Psoas muscle (tissue), 8 donors: ENCODE results near the gene CASP8AP2. TPM values are rescaled to one million over a fixed set of nuclear protein-coding genes. Genes with fewer than 3 reads are reported as not detected.
"Not testable (repeated sequence)": the region's sequence is repeated elsewhere in the genome, so short reads cannot be mapped to it uniquely, and the experiment has no call there.

Source experiments
- ATAC-seq, 4 donors: fragments of 200-7000 bp; cut with Tn5 transposase; one replicate each; pipeline ENCODE4 v1.9.1; 2020; ENCODE audit warnings: moderate library complexity in 3 of 4, mild to moderate bottlenecking in 2 of 4
- DNase-seq, 2 donors: peaks; one replicate each; pipeline ENCODE4 v3.0.0-alpha.2; 2020
- H3K27ac ChIP-seq: fragments of 200-600 bp; one replicate; pipeline ENCODE4 v1.8.0; 2022
- H3K27me3 ChIP-seq, 3 donors: fragments of 200-600 bp in 1 of 3; one replicate each; pipeline versions ENCODE4 v1.6.1 to v1.8.0; 2013 to 2022; ENCODE audit warnings: low read length in 2 of 3, mild to moderate bottlenecking in 2 of 3, moderate library complexity in 1 of 3; ENCODE audit not compliant: insufficient read depth in 3 of 3
- H3K36me3 ChIP-seq, 2 donors: fragments of 200-600 bp in 1 of 2; one replicate each; pipeline versions ENCODE4 v1.6.1 to v1.8.0; 2013 to 2022; ENCODE audit warnings: low read depth in 1 of 2, mild to moderate bottlenecking in 1 of 2, moderate library complexity in 1 of 2; ENCODE audit not compliant: insufficient read depth in 1 of 2
- H3K4me1 ChIP-seq: fragments of 200-600 bp; one replicate; pipeline ENCODE4 v1.8.0; 2022
- H3K4me3 ChIP-seq: fragments of 200-600 bp; one replicate; pipeline ENCODE4 v1.8.0; 2022; ENCODE audit warnings: mild to moderate bottlenecking
- H3K9me3 ChIP-seq: fragments of 200-600 bp; one replicate; pipeline ENCODE4 v1.8.0; 2022
- WGBS, 3 donors: extraction: QIAGEN DNeasy Blood & Tissue Kit; methylation state at CpG; one replicate each; pipeline versions ENCODE4 v1.1.6 to v1.1.7; 2013; 5-methylcytosine and 5-hydroxymethylcytosine counted together
- intact Hi-C, 2 donors: fragments of 100-400 bp; cut with DNase I; formaldehyde crosslinking; loops; one replicate each; pipeline versions ENCODE4 v1.11.0 to v1.14.2; 2022
- long read RNA-seq, 2 donors: library from polyadenylated mRNA; unstranded; transcript quantifications; one replicate each; pipeline ENCODE4 v2.0.0, GENCODE V29; 2021
- polyA plus RNA-seq, 3 donors: library from polyadenylated mRNA; stranded (reverse); fragments of 200-250 nt; gene quantifications; one replicate each; pipeline ENCODE4 v1.2.3, GENCODE V29; 2013
- total RNA-seq, 4 donors: library from RNA; stranded (reverse); fragmentation: NEBNext Ultra II Directional in 2 of 4; extraction: Animal tissue kit (Norgen Biotek cat#: 25700) in 2 of 4; gene quantifications; one replicate each; pipeline versions ENCODE4 v1.2.1 to v1.2.4, GENCODE V29; 2021 to 2023
- TF ChIP-seq, protein P1 (sequence below): fragments of 200-600 bp; IDR thresholded peaks from one replicate; pipeline ENCODE4 v1.8.0; 2022; ENCODE audit warnings: antibody characterized with exemption
- donor health status: healthy with polysubstance abuse.
- donor health status: DM: no; HTN: no; CAD: no; lungs with moderate emphysema.
- donor health status: Bipolar disorder and iron deficiency.
- donor health status: healthy.
- donor health status: DM: yes; HTN: yes; CAD: no.
- donor health status: DM: no; HTN: no; CAD: no.
- donor health status: DM: no; HTN: no; CAD: no.
- donor health status: DM: yes; HTN: yes; CAD: no.

Gene CASP8AP2
- 10 to 100 TPM in 3 of 4 donors, 1 to 10 TPM in 1; 8.6 to 14.4 (median 11.1) TPM for total RNA-seq
- 10 to 100 TPM in 1 of 3 donors, 1 to 10 TPM in 2; 3.0 to 13.3 (median 3.8) TPM for polyA plus RNA-seq
- long read RNA-seq, donor 1, partial matches to known transcripts: 0 of 5 reads
- long read RNA-seq, donor 1, other reads (novel, unspliced or antisense): 5 of 5 reads
- long read RNA-seq, donor 2, partial matches to known transcripts: 2 of 12 reads
- long read RNA-seq, donor 2, other reads (novel, unspliced or antisense): 8 of 12 reads

- H3K27ac ChIP-seq: peak within 1 kb of the TSS; percentile 83
- intact Hi-C loops: loop anchor here in 1 of 2 donors (1.0 kb wide), 1 partner anchor 18 kb away; no protein-coding TSS in a partner anchor
- no peaks in the 10 kb centered on the region for H3K27me3 ChIP-seq
- H3K36me3 ChIP-seq: peaks cover 0 to 29% of the 10 kb centered on the region in 2 donors
- WGBS, 3 donors: 0 to 1% (median 0%) methylated on average over 37 to 41 of the region's 41 CpGs
- peak within 1 kb of the TSS; percentile 95 for H3K4me3 ChIP-seq
- no peaks in the 10 kb centered on the region for H3K9me3 ChIP-seq
- peak; percentile 90 to 95 for DNase-seq
- peak; percentile 98 to 99 (median 99) for ATAC-seq
- TF ChIP-seq, protein P1, sequence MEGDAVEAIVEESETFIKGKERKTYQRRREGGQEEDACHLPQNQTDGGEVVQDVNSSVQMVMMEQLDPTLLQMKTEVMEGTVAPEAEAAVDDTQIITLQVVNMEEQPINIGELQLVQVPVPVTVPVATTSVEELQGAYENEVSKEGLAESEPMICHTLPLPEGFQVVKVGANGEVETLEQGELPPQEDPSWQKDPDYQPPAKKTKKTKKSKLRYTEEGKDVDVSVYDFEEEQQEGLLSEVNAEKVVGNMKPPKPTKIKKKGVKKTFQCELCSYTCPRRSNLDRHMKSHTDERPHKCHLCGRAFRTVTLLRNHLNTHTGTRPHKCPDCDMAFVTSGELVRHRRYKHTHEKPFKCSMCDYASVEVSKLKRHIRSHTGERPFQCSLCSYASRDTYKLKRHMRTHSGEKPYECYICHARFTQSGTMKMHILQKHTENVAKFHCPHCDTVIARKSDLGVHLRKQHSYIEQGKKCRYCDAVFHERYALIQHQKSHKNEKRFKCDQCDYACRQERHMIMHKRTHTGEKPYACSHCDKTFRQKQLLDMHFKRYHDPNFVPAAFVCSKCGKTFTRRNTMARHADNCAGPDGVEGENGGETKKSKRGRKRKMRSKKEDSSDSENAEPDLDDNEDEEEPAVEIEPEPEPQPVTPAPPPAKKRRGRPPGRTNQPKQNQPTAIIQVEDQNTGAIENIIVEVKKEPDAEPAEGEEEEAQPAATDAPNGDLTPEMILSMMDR: no peak
- H3K4me1 ChIP-seq: peaks cover 7% of the 10 kb centered on the region
These were observed at the start of gene CASP8AP2 for GRCh38 chr6:89829472-89830169. CASP8AP2 (plus strand) TSS chr6:89829880.

- Histone ChIP-seq H3K4me3 (no peak overlapping the region), H3K9me3 (no peaks in the 10 kb centered on the region), H3K36me3 (peaks cover 6 to 84% of the 10 kb centered on the region in 2 donors), H3K4me1 (no peaks in the 10 kb centered on the region), H3K27me3 (no peaks in the 10 kb centered on the region), H3K27ac (no peak overlapping the region)
- intact Hi-C loops: loop anchor here in 1 of 2 donors (10.0 kb wide), 1 partner anchor 67 kb away; no protein-coding TSS in a partner anchor
- ATAC-seq (no peak), DNase-seq (no peak)
- TF ChIP-seq, protein P1: no peak
- 96 to 97% (median 97%) methylated on average over 6 of the region's 6 CpGs for WGBS, 3 donors
These were observed 48.3 kb upstream of the CASP8AP2 start for GRCh38 chr6:89781070-89782034.

- Histone ChIP-seq H3K36me3 (peaks cover 6 to 83% of the 10 kb centered on the region in 2 donors), H3K9me3 (no peaks in the 10 kb centered on the region), H3K4me3 (no peak overlapping the region), H3K27me3 (no peaks in the 10 kb centered on the region), H3K4me1 (no peaks in the 10 kb centered on the region), H3K27ac (no peak overlapping the region)
- ATAC-seq (no peak), DNase-seq (no peak)
- TF ChIP-seq, protein P1: no peak
- 79 to 97% (median 89%) methylated on average over 1 of the region's 1 CpG for WGBS, 3 donors
- intact Hi-C loops: loop anchor here in 1 of 2 donors (10.0 kb wide), 1 partner anchor 67 kb away; no protein-coding TSS in a partner anchor
These were observed 47.5 kb upstream of the CASP8AP2 start for GRCh38 chr6:89782222-89782621.

DNA sequence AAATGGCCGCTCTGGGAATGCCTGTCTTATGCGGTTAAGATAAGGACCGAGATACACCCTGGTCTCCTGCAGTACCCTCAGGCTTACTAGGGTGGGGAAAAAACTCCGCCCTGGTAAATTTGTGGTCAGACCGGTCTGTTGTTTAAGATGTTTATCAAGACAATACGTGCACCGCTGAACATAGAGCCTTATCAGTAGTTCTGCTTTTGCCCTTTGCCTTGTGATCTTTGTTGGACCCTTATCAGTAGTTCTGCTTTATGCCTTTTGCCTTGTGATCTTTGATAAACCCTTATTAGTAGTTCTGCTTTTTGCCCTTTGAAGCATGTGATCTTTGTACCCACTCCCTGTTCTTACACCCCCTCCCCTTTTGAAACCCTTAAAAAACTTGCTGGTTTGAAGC lies 46.4 kb upstream of the CASP8AP2 start:
- 94 to 97% (median 96%) methylated on average over 7 of the region's 7 CpGs for WGBS, 3 donors
- peaks cover 6 to 93% of the 10 kb centered on the region in 2 donors for H3K36me3 ChIP-seq
- intact Hi-C loops: loop anchor here in 1 of 2 donors (10.0 kb wide), 1 partner anchor 68 kb away; no protein-coding TSS in a partner anchor
- not testable (repeated sequence) for H3K4me3 ChIP-seq, H3K27ac ChIP-seq, H3K4me1 ChIP-seq, DNase-seq, ATAC-seq, H3K27me3 ChIP-seq, H3K9me3 ChIP-seq
